ENCODE data around the gene CCNY.
"Not testable (repeated sequence)": the region's sequence is repeated elsewhere in the genome, so short reads cannot be mapped to it uniquely, and the experiment has no call there.

CCNY gene

GRCh38 chr10:35406003-35406630 lies 69.8 kb downstream of the CCNY start:
- DNase-seq (ENCODE audit: low read depth): not testable (repeated sequence)

- DNase-seq (ENCODE audit: low read depth): not testable (repeated sequence)
Measured at GRCh38 chr10:35407696-35408095, 71.4 kb downstream of the CCNY start.

GRCh38 chr10:35409094-35409582 lies 72.8 kb downstream of the CCNY start:
- DNase-seq (ENCODE audit: low read depth): peak; percentile 77

- no peak for DNase-seq (ENCODE audit: low read depth)
Measured at GRCh38 chr10:35409808-35410207, 73.5 kb downstream of the CCNY start.

- no peak for DNase-seq (ENCODE audit: low read depth)
Measured at GRCh38 chr10:35412003-35412723, 75.9 kb downstream of the CCNY start.

- DNase-seq (ENCODE audit: low read depth): no peak
Measured at GRCh38 chr10:35412900-35413491, 76.7 kb downstream of the CCNY start.

GRCh38 chr10:35413985-35414861 lies 77.9 kb downstream of the CCNY start:
- DNase-seq (ENCODE audit: low read depth): no peak

GRCh38 chr10:35415505-35415904 lies 79.2 kb downstream of the CCNY start:
- no peak for DNase-seq (ENCODE audit: low read depth)

- no peak for DNase-seq (ENCODE audit: low read depth)
Measured at GRCh38 chr10:35416619-35417312, 80.5 kb downstream of the CCNY start.

- no peak for DNase-seq (ENCODE audit: low read depth)
Measured at GRCh38 chr10:35417313-35417625, 81.0 kb downstream of the CCNY start.

GRCh38 chr10:35417795-35418194 lies 81.5 kb downstream of the CCNY start:
- DNase-seq (ENCODE audit: low read depth): no peak

- not testable (repeated sequence) for DNase-seq (ENCODE audit: low read depth)
Measured at GRCh38 chr10:35418580-35418979, 82.3 kb downstream of the CCNY start.

GRCh38 chr10:35420044-35420443 lies 83.7 kb downstream of the CCNY start:
- DNase-seq (ENCODE audit: low read depth): peak; percentile 16

GRCh38 chr10:35420827-35421552 lies 84.7 kb downstream of the CCNY start:
- no peak for DNase-seq (ENCODE audit: low read depth)

GRCh38 chr10:35421553-35422178 lies 85.4 kb downstream of the CCNY start:
- DNase-seq (ENCODE audit: low read depth): peak; percentile 81

GRCh38 chr10:35422228-35422627 lies 85.9 kb downstream of the CCNY start:
- DNase-seq (ENCODE audit: low read depth): no peak

GRCh38 chr10:35423505-35424306 lies 87.4 kb downstream of the CCNY start:
- DNase-seq (ENCODE audit: low read depth): peak; percentile 6

GRCh38 chr10:35424680-35425285 lies 88.5 kb downstream of the CCNY start:
- DNase-seq (ENCODE audit: low read depth): no peak

GRCh38 chr10:35425595-35425994 lies 89.3 kb downstream of the CCNY start:
- DNase-seq (ENCODE audit: low read depth): peak; percentile 8

Data from fibroblast of gingiva (primary cell).